Activated B cell treated with CpG ODN at 0.5 μM for 24 hours (primary cell): ENCODE results near the gene MICA. TPM values are rescaled to one million over a fixed set of nuclear protein-coding genes. Genes with fewer than 3 reads are reported as not detected.

ENCODE experiments used
- ATAC-seq: fragments of 200-7000 bp; cut with Tn5 transposase; one replicate; pipeline ENCODE4 v1.10.0; 2021; ENCODE audit warnings: low read depth, mild to moderate bottlenecking, moderate library complexity
- CTCF ChIA-PET: fragments of 350-600 bp; sonication (Branson Sonifier 250); formaldehyde crosslinking; loops from one replicate; lab custom pipeline; 2021; ENCODE audit warnings: antibody characterized with exemption; lab: Charles Lee
- POLR2A ChIA-PET: fragments of 350-600 bp; sonication (Branson Sonifier 250); formaldehyde crosslinking; loops from one replicate; lab custom pipeline; 2021; ENCODE audit warnings: antibody characterized with exemption; lab: Charles Lee
- DNase-seq: peaks from one replicate; pipeline ENCODE4 v3.0.0; 2022
- H3K27ac Mint-ChIP-seq: one replicate; pipeline ENCODE4 v1.8.0; 2020; ENCODE audit warnings: mixed read lengths
- H3K27me3 Mint-ChIP-seq: one replicate; pipeline ENCODE4 v1.8.0; 2021; ENCODE audit warnings: mixed read lengths
- H3K36me3 Mint-ChIP-seq: one replicate; pipeline ENCODE4 v1.8.0; 2021; ENCODE audit warnings: low read depth, mixed read lengths
- H3K4me1 Mint-ChIP-seq: one replicate; pipeline ENCODE4 v1.8.0; 2021; ENCODE audit warnings: mixed read lengths
- H3K4me3 Mint-ChIP-seq: one replicate; pipeline ENCODE4 v1.8.0; 2020; ENCODE audit warnings: mild to moderate bottlenecking, mixed read lengths
- H3K9me3 Mint-ChIP-seq: one replicate; pipeline ENCODE4 v1.8.0; 2020; ENCODE audit warnings: mixed read lengths
- CTCF ChIP-seq: fragments of 200-600 bp; IDR thresholded peaks from one replicate; pipeline ENCODE4 v1.8.0; 2022; ENCODE audit warnings: antibody characterized with exemption, mild to moderate bottlenecking
- intact Hi-C: fragments of 100-400 bp; cut with micrococcal nuclease; formaldehyde crosslinking; loops from one replicate; pipeline ENCODE4 v1.15.1; 2024
- total RNA-seq: library from RNA; stranded (reverse); gene quantifications from 2 replicates; pipeline ENCODE4 v1.2.3, GENCODE V29; 2022

The MICA gene
- total RNA-seq, 1 donor from 2014 or later: 8.9 TPM

DNA sequence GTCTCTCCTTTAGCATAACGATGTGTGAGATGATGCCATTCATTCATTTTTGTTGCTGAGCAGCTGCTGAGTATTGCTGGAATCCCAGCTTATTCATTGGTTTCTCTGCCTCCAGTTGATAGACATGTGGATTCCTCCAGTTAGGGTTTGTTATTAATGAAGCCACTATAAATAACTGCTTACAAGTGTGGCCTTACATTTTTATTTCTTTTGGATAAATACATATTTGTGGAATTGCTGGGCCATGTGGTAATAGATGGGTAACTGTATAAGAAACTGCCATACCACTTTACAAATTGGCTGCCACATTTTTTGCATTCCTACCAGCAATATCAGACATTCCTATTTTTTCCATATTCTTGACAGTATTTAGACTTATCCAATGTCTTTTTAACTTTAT, 43.8 kb upstream of the MICA start:
- no peak for TF ChIP-seq CTCF
- DNase-seq: no peak
- H3K27ac Mint-ChIP-seq: no peak overlapping the region
- H3K4me3 Mint-ChIP-seq: no peak overlapping the region
- intact Hi-C loops: loop anchor here (5.0 kb wide), 1 partner anchor 742 kb away; the partner anchor contains the start of genes MRPS18B and PPP1R10
- no peaks in the 10 kb centered on the region for H3K27me3 Mint-ChIP-seq
- H3K4me1 Mint-ChIP-seq: peaks cover 29% of the 10 kb centered on the region
- ATAC-seq: no peak
- POLR2A ChIA-PET: interaction anchor here (0.6 to 0.7 kb wide), 4 partner anchors 11 to 962 kb away, joined by 3 to 5 read pairs (median 3); partner anchors contain the start of gene MUCL3
- CTCF ChIA-PET: no interaction called here
- no peaks in the 10 kb centered on the region for H3K9me3 Mint-ChIP-seq
- H3K36me3 Mint-ChIP-seq: peaks cover 25% of the 10 kb centered on the region

DNA sequence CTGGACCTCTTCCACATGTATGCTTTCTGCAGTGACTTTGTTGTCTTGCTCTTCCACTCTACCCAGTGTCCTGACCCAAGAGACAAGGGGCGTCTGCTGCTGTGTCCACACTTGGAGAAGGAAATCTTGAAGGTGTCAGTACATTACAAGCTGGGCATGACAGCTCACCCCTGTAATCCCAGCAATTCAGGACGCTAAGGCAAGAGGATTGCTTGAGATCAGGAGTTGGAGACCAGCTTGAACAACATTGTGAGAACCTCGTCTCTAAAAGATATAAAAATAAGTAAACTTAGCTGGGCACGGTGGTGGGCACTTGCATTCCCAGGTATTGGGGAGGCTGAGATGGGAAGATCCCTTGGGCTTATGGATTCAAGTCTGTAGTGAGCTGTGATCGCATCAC, 40.6 kb upstream of the MICA start:
- peaks cover 3% of the 10 kb centered on the region for H3K27me3 Mint-ChIP-seq
- POLR2A ChIA-PET: interaction anchor here (1.1 to 4.6 kb wide), 2 partner anchors 9 to 165 kb away, joined by 6 to 36 read pairs; no protein-coding TSS in a partner anchor
- H3K4me1 Mint-ChIP-seq: peaks cover 26% of the 10 kb centered on the region

DNA sequence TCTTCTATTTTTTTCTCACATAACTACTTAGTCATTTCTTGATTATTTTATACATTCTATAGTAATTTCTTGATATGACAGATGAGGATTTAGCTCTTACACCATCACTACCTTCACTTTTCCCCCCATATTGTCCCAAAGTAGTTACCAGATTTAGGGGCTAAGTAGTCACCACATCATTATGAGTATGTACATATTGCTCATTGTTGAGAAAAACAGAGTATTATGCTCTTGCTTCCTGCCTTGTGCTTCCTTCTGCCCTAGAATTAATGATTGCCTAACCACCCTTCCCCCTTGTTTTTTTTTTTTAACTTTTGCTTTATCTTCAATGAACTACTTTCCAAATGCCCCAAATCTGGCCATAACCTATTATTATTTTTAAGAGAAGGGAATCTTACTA, 39.6 kb upstream of the MICA start:
- intact Hi-C loops: no loop called here
- H3K4me1 Mint-ChIP-seq: peaks cover 15% of the 10 kb centered on the region
- no peak overlapping the region for H3K4me3 Mint-ChIP-seq
- ChIA-PET POLR2A (interaction anchor here (0.7 to 4.6 kb wide), 2 partner anchors 10 to 167 kb away, joined by 3 to 36 read pairs; no protein-coding TSS in a partner anchor), CTCF (interaction anchor here (9.3 kb wide), 1 partner anchor 168 kb away, joined by 161 read pairs; no protein-coding TSS in a partner anchor)
- no peaks in the 10 kb centered on the region for H3K9me3 Mint-ChIP-seq
- no peak overlapping the region for H3K27ac Mint-ChIP-seq
- no peak for TF ChIP-seq CTCF
- peaks cover 3% of the 10 kb centered on the region for H3K27me3 Mint-ChIP-seq
- ATAC-seq: no peak
- no peaks in the 10 kb centered on the region for H3K36me3 Mint-ChIP-seq
- no peak for DNase-seq

More for the DNA sequence above, 40.6 kb upstream of the MICA start:
- DNase-seq: no peak
- H3K27ac Mint-ChIP-seq: no peak overlapping the region
- H3K36me3 Mint-ChIP-seq: no peaks in the 10 kb centered on the region
- no peaks in the 10 kb centered on the region for H3K9me3 Mint-ChIP-seq
- intact Hi-C loops: no loop called here
- no peak for TF ChIP-seq CTCF
- ATAC-seq: no peak
- CTCF ChIA-PET: interaction anchor here (1.0 kb wide), 1 partner anchor 169 kb away, joined by 3 read pairs; no protein-coding TSS in a partner anchor
- H3K4me3 Mint-ChIP-seq: no peak overlapping the region

DNA sequence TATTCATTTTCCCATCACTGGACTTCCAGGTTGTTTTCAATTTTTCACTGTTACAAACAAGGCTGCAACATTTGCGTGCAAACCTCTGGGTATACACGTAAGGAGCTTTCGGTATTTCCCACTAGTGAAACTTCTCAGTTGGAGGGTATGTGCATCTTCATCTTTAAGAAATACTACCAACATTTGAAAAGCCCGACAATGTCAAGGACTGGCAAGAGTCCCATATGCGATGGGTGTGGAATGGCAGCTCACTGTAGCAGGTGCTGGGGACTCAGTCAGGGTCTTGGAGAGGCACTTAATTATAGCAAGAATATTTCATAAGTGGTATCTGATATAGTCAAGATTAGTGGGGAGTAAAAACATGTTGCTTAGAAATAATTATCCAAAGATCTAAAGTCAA, 37.5 kb upstream of the MICA start:
- no peak for TF ChIP-seq CTCF
- intact Hi-C loops: no loop called here
- H3K27me3 Mint-ChIP-seq: peaks cover 6% of the 10 kb centered on the region
- no peaks in the 10 kb centered on the region for H3K36me3 Mint-ChIP-seq
- no peaks in the 10 kb centered on the region for H3K9me3 Mint-ChIP-seq
- POLR2A ChIA-PET: interaction anchor here (0.6 to 4.6 kb wide), 11 partner anchors 8 to 241 kb away, joined by 3 to 55 read pairs (median 7); partner anchors contain the start of gene HLA-B
- no peak overlapping the region for H3K27ac Mint-ChIP-seq
- DNase-seq (no peak), ATAC-seq (no peak)
- no peak overlapping the region for H3K4me3 Mint-ChIP-seq
- CTCF ChIA-PET: interaction anchor here (0.9 to 9.3 kb wide), 14 partner anchors 8 to 239 kb away, joined by 3 to 161 read pairs (median 8); partner anchors contain the start of genes CCHCR1, PSORS1C2 and TCF19
- peaks cover 8% of the 10 kb centered on the region for H3K4me1 Mint-ChIP-seq

DNA sequence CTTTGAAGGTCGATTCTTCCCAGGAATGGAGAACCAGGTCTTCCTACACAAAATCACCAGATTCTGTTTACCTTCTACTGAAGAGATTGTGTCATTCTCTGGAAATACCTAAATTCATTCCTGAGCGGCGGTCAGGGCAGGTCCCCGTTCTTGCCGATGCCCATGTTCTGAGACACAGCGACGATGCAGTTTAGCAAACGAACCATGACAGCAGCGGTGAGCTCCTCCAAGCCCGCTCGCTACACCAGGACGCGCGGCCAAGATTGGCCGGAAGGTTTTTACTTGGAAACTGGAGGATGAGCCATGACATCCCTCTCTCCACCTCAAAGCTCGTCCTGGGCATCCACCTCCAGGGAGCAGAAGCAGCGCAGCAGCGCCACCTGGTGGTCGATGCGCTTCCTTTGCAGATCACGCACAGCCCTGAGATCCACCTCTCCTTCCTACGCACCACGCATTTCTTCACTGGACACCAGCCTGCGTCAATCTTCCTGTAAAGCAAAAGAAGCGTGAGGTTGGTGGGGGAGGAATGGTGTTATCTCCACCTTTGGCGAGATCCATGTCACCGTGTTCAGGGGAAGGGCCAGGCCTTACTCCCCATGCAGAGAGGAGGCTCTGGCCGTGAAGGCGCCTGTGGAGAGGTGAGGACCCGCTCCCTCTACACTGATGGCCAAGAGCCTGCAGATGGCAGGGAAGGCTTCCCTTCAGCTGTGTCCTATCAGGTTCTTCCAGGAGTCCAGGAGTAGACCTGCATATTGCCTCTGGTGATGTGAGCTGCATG, 36.5 kb upstream of the MICA start:
- ChIA-PET POLR2A (interaction anchor here (0.6 to 4.6 kb wide), 14 partner anchors 9 to 1841 kb away, joined by 3 to 55 read pairs (median 6); partner anchors contain the start of genes HLA-B and RING1), CTCF (interaction anchor here (0.6 to 9.3 kb wide), 26 partner anchors 9 to 264 kb away, joined by 3 to 161 read pairs (median 5); partner anchors contain the start of genes CCHCR1, PSORS1C2 and TCF19)
- Mint-ChIP-seq H3K27me3 (peaks cover 6% of the 10 kb centered on the region), H3K4me3 (peak overlapping the region; percentile 84), H3K27ac (peak overlapping the region; percentile 43), H3K36me3 (no peaks in the 10 kb centered on the region), H3K9me3 (no peaks in the 10 kb centered on the region), H3K4me1 (peaks cover 8% of the 10 kb centered on the region)
- peak; percentile 61 for TF ChIP-seq CTCF
- ATAC-seq: peak; percentile 98
- intact Hi-C loops: loop anchor here (1.0 kb wide), 3 partner anchors 10 to 230 kb away; partner anchors contain the start of gene HLA-B
- DNase-seq: peak; percentile 68
